Measurements from ENCODE around the gene PQBP1.
"Not testable (repeated sequence)": the region's sequence is repeated elsewhere in the genome, so short reads cannot be mapped to it uniquely, and the experiment has no call there.

The PQBP1 gene

GRCh38 chrX:48897625-48898306 is at the start of gene PQBP1, which contains the start of gene TIMM17B:
TSS of gene PQBP1 (plus strand) at chrX:48897930. CDS start at chrX:48898510, 580 bp downstream.
TSS of gene TIMM17B (minus strand) at chrX:48897768. CDS start at chrX:48897749, 19 bp downstream.
- peak; percentile 95 for DNase-seq

GRCh38 chrX:48848847-48849246 is 48.9 kb upstream of the PQBP1 start:
- DNase-seq = no peak

GRCh38 chrX:48852857-48853256 is 44.9 kb upstream of the PQBP1 start:
- DNase-seq = no peak

- not testable (repeated sequence) for DNase-seq
Measured at GRCh38 chrX:48853494-48853893, 44.2 kb upstream of the PQBP1 start.

GRCh38 chrX:48854121-48854804 is 43.5 kb upstream of the PQBP1 start:
- DNase-seq = not testable (repeated sequence)

GRCh38 chrX:48854898-48855297 is 42.8 kb upstream of the PQBP1 start:
- DNase-seq = no peak

GRCh38 chrX:48864210-48864609 is 33.5 kb upstream of the PQBP1 start:
- no peak for DNase-seq

GRCh38 chrX:48872017-48872416 is 25.7 kb upstream of the PQBP1 start:
- DNase-seq = not testable (repeated sequence)

GRCh38 chrX:48876944-48877343 is 20.8 kb upstream of the PQBP1 start:
- not testable (repeated sequence) for DNase-seq

- no peak for DNase-seq
Measured at GRCh38 chrX:48883729-48884128, 14.0 kb upstream of the PQBP1 start.

- not testable (repeated sequence) for DNase-seq
Measured at GRCh38 chrX:48886586-48886985, 11.1 kb upstream of the PQBP1 start.

GRCh38 chrX:48890296-48890925 is 7.3 kb upstream of the PQBP1 start:
- DNase-seq = no peak

GRCh38 chrX:48890934-48891401 is 6.8 kb upstream of the PQBP1 start:
- DNase-seq = no peak

GRCh38 chrX:48891402-48892288 is 6.1 kb upstream of the PQBP1 start:
- DNase-seq = peak; percentile 97

- no peak for DNase-seq
Measured at GRCh38 chrX:48892896-48893295, 4.8 kb upstream of the PQBP1 start.

GRCh38 chrX:48893556-48894348 is 4.0 kb upstream of the PQBP1 start:
- DNase-seq = no peak

GRCh38 chrX:48894891-48895290 is 2.8 kb upstream of the PQBP1 start:
- no peak for DNase-seq

- DNase-seq = no peak
Measured at GRCh38 chrX:48896611-48897011, 1.1 kb upstream of the PQBP1 start.

GRCh38 chrX:48897157-48897624 is 539 bp upstream of the PQBP1 start:
- DNase-seq = peak; percentile 88

- no peak for DNase-seq
Measured at GRCh38 chrX:48899078-48899410, 1.3 kb downstream of the PQBP1 start.

GRCh38 chrX:48901069-48901468 is 3.3 kb downstream of the PQBP1 start:
- no peak for DNase-seq

GRCh38 chrX:48902135-48902534 is 4.4 kb downstream of the PQBP1 start:
- DNase-seq = no peak
